ENCODE data around the gene MUC2.

MUC2 gene

GRCh38 chr11:1051356-1052132 lies 23.1 kb upstream of the MUC2 start:
- DNase-seq (ENCODE audit: low read depth in 2 of 2) = no peak

DNA sequence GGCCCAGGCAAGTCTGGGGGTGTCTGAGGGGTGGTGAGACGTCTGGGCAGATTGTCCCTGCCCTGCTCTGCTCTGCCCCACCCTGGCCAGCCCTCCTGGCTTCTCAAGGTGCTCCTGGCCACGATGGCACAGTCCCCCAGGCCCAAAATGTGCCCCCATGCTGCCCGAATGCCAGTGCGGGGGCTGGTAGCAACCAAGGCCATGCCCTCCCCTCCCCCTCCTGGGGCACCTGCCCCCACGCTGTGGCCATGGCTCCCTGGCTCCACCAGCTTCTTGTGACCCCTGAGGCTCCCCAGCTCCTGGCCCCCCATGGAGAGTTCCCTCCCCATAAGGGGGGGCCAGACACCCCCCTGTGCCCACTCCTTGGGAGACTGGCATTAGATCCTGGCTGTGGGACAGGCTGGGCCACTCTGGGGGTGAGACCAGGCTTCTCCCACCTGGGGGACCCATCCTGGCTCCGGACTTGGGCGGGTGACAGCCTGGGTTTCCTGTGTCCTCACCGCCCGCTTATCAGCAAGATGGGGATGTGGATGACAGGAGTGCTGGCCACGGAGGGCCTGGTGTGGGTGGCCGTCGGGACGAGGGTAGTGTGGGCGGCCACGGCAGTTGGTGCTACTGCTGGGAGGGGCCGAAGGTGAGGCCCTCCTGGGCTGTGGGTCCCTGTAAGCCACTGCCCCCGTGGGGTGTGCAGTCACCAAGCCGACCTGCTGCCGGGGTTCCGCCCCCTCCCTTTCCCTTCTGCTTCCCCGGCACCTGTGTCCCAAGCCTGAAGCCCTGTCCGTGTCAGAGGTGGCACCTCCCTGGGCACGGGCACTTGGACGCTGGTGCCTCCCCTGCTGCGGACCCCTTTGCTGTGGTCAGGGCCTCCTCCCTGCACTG lies 22.3 kb upstream of the MUC2 start:
- no peak for DNase-seq (ENCODE audit: low read depth in 2 of 2)

DNA sequence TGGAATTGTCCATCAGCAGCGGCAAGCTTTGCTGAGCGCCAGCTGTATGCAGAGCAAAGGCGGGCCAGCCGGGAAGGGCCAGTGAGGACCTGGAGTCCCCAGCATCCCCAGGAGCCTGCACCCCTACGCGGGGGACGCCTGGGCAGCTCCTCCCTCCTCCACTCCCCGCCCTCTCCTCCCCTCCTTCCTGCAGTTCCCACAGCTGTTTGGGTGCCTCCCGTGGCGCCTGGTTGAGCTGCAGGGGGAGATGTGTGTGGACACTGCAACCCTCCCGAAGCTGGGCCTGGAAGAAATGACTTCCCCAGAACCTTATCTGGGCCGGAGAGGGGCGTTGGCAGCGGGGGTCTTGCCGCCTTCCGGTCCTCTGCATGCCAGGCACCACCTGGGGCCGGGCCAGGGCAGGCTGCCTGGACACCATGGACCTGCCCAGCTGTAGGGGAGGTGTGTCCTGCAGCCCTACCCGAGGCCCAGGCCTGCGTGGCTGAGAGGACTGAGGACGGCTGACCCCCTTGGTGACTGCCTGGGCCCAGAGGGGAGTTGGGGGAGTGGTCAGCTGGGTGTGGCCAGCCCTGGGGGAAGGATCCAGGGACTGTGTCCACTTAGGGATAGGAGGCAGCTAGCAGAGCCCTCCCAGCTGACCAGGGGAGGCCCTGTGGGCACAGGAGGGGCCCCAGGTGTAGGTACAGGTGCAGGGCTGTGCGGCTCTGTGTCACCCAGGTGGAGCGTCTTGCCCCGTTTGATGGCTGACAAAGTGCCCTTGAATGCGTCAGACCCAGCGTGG lies 21.4 kb upstream of the MUC2 start:
- no peak for DNase-seq (ENCODE audit: low read depth in 2 of 2)

DNA sequence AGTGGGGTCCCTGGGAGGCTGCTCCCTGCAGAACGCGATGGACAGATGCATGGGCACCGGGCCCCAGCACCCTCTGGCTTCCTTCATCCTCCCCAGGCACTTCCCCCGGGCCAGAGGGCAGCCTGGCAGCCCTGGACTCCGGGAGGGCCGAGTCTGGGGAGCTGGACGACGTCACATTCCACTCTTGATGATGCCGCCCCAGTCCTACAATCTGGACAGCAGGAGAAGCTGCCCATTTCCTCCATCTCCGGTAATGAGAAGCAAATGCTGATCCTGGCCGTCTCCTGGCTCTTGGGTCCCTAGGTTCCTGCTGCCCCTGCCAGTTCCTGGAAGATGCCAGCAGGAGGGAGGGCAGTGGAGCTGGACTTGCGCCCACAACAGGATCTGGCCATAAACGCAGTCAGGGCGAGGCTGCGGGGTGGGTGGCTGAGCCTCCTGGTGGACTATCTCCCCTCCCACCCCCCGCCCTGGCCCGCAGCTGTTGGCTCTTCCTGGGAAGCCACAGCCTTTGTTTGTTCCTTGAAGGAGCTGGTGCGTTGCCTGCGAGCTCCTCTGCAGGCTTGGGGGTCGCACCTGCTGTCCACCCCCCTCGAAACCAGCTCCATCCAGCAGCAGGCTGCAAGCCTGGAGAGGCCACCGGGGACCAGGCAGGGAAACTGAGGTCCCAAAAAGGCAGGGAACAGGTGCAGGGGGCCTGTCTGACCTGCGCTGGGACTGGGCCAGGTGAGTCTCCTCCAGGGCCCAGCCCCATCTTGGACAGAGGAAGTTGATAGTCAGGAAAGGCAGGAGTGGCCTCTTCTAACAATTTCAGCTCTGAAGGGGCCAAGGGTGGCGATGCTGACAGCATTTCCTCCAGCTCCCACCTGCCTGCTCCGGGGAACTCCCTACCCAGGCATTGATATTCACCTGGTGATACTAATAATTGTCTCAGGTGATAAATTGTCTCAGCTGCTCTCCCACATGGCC lies 20.2 kb upstream of the MUC2 start:
- no peak for DNase-seq (ENCODE audit: low read depth in 2 of 2)

GRCh38 chr11:1055109-1055703 lies 19.5 kb upstream of the MUC2 start:
- DNase-seq (ENCODE audit: low read depth in 2 of 2) = no peak

DNA sequence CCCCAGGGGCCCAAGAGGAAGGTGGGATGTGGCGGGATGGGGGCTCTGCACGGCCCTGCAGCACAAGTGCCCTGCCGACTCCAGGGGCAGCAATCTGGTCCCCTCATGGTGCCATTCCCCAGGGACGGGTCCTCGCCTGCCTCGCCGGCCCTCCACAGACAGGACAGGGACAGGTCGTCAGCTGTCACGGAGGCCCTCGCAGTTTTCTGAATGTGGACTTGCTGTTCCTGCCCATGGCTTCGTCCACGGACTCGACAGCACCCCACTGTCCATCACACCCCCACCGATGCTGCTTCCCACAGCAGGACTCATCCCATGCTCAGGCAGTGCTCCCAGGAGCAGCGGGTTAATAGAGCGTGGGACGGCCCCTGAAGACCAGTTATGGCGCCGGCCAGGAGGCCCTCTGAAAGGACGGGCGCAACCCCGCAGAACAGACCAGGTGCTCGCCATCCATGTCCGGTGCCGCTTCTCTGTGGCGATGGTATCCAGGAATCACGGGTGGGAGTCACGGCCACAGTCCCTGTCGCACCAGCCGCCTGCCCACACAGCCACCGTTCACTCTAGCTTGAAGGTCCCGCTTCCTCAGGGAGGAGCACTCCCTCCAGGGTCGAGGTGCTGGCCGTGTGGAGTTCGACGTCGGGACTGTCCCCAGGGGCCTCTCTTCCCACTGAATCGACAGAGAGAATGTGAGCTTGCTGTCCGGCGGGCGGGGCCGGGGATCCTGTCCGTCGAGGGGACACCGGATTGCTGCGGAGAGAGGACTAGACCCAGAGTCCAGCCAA lies 18.5 kb upstream of the MUC2 start:
- no peak for DNase-seq (ENCODE audit: low read depth in 2 of 2)

DNA sequence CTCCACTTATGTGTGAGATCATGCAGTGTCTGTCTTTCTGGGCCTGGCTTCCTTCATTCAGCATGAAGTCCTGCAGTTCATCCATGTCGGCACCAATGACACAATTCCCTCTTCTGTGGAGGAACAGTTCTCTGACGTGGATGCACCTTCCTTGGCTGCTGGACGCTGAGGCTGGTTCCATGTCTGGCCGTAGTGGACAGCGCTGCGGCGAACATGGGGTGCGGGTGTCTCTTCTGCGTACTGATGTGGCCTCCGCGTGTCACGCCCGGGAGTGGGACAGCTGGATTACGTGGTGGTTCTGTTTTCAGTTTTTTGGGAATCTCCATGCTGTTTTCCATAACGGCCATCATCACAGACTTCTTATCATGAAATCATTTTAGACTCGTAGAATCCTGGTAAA lies 16.9 kb upstream of the MUC2 start:
- DNase-seq (ENCODE audit: low read depth in 2 of 2) = no peak

- no peak for DNase-seq (ENCODE audit: low read depth in 2 of 2)
Measured at GRCh38 chr11:1059759-1060158, 14.9 kb upstream of the MUC2 start.

DNA sequence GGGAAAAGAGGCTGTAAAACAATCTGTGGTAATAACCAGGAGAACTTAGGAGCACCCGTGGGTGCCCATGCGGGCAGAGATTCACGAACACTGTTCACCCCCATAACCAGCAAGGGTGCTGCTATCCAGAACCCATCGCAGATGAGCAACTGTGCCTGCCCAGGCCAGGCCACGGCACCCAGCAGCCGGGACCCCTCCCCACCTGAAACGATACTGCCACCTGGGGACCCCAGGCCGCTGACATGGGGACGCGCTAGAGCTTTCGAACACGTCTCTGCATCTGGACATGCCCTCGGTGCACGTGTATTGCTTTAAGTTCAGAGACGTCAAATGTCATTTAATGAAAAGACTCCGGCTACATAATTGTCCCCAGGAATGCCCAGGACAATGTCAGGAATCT lies 14.3 kb upstream of the MUC2 start:
- no peak for DNase-seq (ENCODE audit: low read depth in 2 of 2)

GRCh38 chr11:1060852-1061616 lies 13.6 kb upstream of the MUC2 start:
- no peak for DNase-seq (ENCODE audit: low read depth in 2 of 2)

DNA sequence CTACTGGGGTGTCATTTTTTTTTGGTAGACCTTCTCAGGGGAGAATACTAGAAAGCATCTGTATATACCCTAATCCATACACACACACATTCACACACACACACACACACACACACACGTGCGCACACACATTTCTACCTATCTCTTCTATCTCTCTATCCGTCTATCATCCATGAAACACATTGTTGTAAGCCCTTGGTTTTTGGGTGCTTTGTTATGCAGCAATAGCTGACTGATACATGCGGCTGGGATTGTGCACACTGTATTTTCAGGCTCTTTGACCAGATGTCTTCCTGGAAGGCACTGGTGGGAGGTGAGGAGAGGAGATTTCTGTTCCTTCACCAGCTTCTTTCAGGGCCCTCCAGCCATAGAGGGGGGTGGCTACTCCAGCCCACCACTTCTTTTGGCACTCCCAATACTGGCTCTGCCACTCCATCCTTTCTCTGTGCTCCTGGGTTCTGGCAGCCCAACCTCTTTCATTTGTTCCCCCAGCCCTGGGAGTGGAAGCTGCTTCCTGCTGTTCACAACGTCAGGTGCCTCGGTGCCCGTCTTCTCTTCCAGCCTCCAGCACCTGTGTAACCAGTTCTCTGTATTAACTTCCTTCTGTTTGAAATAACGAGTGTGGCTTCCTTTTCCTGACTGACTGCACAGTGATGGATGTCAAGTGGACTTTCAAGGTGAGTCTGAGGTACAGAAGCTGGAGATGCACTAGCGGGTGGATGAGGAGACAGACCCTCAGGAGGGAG lies 12.4 kb upstream of the MUC2 start:
- no peak for DNase-seq (ENCODE audit: low read depth in 2 of 2)

- no peak for DNase-seq (ENCODE audit: low read depth in 2 of 2)
Measured at GRCh38 chr11:1064167-1064566, 10.5 kb upstream of the MUC2 start.

GRCh38 chr11:1067812-1068496 lies 6.7 kb upstream of the MUC2 start:
- DNase-seq (ENCODE audit: low read depth in 2 of 2) = no peak

DNA sequence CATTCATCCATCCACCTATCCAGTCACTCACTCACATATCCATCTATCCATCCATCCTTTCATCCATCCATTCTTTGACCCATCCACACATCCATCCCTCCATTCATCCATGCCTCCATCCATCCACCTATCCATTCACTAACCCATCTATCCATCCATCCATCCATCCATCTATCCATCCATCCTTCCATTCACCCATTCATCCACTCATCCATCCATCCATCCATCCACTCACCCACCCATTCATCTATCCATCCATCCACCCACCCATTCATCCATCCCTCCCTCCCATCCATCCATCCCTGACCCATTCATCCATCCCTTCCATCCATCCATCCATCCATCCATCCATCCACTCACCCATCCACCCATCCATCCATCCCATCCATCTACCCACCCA lies 4.9 kb upstream of the MUC2 start:
- DNase-seq (ENCODE audit: low read depth in 2 of 2) = no peak

GRCh38 chr11:1070594-1071462 lies 3.8 kb upstream of the MUC2 start:
- no peak for DNase-seq (ENCODE audit: low read depth in 2 of 2)

DNA sequence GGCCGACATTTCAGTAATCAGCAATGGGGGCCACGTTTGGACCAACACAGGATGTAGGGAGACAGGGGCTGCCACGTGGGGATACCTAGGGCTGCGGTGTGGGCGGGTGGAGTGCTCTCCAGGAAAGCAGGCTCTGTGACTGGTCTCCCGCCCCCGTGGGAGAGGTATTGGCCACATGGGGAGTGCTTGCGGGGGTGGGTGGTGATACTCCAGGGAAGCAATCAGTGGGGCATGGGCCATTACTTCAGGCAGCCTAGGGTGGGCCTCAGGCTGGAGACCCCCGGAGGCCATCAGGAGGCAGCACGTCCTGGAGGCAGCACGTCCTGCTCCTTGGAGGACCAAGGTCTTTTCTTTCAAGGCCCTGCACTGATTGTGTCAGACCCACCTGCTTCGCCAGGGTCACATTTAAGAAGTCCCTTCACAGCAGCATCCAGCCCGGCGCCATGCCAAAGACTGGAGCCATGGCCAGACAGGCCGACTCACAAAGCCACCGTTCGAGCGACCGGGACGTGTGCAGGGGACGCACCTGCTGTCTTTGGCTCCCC lies 3.0 kb upstream of the MUC2 start:
- no peak for DNase-seq (ENCODE audit: low read depth in 2 of 2)

Measured in stimulated activated CD8-positive, alpha-beta memory T cell treated with anti-CD3 and anti-CD28 coated beads, Interleukin-7, amount 100 ng/mL, for 4 hours (primary cell).